ENCODE measurements around the gene RNU6-7. TPM values are rescaled to one million over a fixed set of nuclear protein-coding genes. Genes with fewer than 3 reads are reported as not detected.
A peak's percentile ranks its signal among the peaks of the same experiment; 100 is the strongest.

RNU6-7 gene
- total and polyA plus RNA-seq, 2 of the 13 experiments (the other 11 are each of a cell fraction or from before 2014, with no cell fraction given) = under 0.01 TPM; not detected in 1

DNA sequence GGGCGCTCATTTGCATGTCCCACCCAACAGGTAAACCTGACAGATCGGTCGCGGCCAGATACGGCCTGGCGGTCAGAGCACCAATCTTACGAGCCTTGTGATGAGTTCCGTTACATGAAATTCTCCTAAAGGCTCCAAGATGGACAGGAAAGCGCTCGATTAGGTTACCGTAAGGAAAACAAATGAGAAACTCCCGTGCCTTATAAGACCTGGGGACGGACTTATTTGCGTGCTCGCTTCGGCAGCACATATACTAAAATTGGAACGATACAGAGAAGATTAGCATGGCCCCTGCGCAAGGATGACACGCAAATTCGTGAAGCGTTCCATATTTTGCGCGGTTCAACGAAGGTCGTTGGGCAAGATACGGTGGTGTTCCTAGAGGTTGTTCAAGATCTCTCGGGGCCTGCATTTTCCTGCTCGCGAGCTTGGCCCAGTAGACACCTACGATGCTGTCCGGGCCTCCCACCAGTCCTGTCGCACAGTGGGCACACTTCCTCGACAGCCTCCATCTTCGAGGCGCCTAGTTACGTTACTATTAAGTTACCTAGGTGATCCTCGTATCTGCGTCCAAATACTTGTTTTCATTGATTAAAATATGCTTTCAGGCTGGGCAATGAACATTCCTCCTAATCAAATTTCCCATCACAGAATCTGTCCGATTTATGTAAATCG, at the start of gene RNU6-7 (continued):
- TF ChIP-seq, protein P1, sequence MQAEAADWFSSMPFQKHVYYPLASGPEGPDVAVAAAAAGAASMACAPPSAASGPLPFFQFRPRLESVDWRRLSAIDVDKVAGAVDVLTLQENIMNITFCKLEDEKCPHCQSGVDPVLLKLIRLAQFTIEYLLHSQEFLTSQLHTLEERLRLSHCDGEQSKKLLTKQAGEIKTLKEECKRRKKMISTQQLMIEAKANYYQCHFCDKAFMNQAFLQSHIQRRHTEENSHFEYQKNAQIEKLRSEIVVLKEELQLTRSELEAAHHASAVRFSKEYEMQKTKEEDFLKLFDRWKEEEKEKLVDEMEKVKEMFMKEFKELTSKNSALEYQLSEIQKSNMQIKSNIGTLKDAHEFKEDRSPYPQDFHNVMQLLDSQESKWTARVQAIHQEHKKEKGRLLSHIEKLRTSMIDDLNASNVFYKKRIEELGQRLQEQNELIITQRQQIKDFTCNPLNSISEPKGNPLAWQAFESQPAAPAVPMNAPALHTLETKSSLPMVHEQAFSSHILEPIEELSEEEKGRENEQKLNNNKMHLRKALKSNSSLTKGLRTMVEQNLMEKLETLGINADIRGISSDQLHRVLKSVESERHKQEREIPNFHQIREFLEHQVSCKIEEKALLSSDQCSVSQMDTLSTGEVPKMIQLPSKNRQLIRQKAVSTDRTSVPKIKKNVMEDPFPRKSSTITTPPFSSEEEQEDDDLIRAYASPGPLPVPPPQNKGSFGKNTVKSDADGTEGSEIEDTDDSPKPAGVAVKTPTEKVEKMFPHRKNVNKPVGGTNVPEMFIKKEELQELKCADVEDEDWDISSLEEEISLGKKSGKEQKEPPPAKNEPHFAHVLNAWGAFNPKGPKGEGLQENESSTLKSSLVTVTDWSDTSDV (CRISPR knock-in tag; IDR thresholded peaks at IDR 0.05) = peak; percentile 91; the same call in 1 of the 2 replicates
- TF ChIP-seq HNRNPLL (IDR thresholded peaks at IDR 0.05; ENCODE audit: low read depth, low read length, poor library complexity, severe bottlenecking) (peak; percentile 92), TP53 (CRISPR knock-in tag; conservative IDR thresholded peaks at IDR 0.05) (no peak), ZNF839 (CRISPR knock-in tag; IDR thresholded peaks at IDR 0.05; ENCODE audit: borderline replicate concordance) (peak; percentile 4; the same call in 1 of the 2 replicates), SYNCRIP (IDR thresholded peaks at IDR 0.05; ENCODE audit: insufficient read depth, low read depth, low read length) (no peak), ZNF256 (CRISPR knock-in tag; conservative IDR thresholded peaks at IDR 0.05) (peak; percentile 46; the same call in 1 of the 2 replicates), PRPF4 (IDR thresholded peaks at IDR 0.05; ENCODE audit: low read depth, low read length, poor library complexity, severe bottlenecking) (no peak), RBAK (CRISPR knock-in tag; IDR thresholded peaks at IDR 0.05) (no peak), SCMH1 (CRISPR knock-in tag; IDR thresholded peaks at IDR 0.05; ENCODE audit: borderline replicate concordance) (no peak), CHCHD3 (CRISPR knock-in tag; IDR thresholded peaks at IDR 0.05) (no peak), DR1 (CRISPR knock-in tag; IDR thresholded peaks at IDR 0.05) (no peak), EEA1 (CRISPR knock-in tag; IDR thresholded peaks at IDR 0.05; ENCODE audit: borderline replicate concordance) (no peak; the same call in 1 of the 2 replicates), CREB1 (IDR thresholded peaks at IDR 0.05) (0 out of 2 replicates have a peak, but pooled peaks have one; percentile 1), CREB1 (CRISPR knock-in tag; IDR thresholded peaks at IDR 0.05) (no peak), SMAD1 (CRISPR knock-in tag; IDR thresholded peaks at IDR 0.05; ENCODE audit: borderline replicate concordance, low read depth) (no peak), ZNF792 (CRISPR knock-in tag; IDR thresholded peaks at IDR 0.05) (peak; percentile 43; the same call in 1 of the 2 replicates), ZNF724P (CRISPR knock-in tag; IDR thresholded peaks at IDR 0.05; ENCODE audit: borderline replicate concordance) (peak; percentile 14; the same call in 1 of the 2 replicates), ESRRA (CRISPR knock-in tag; IDR thresholded peaks at IDR 0.05; ENCODE audit: low read depth) (peak; percentile 15), ZNF773 (CRISPR knock-in tag; IDR thresholded peaks at IDR 0.05; ENCODE audit: borderline replicate concordance) (peak; percentile 68; the same call in 1 of the 2 replicates), YEATS2 (CRISPR knock-in tag; IDR thresholded peaks at IDR 0.05; ENCODE audit: borderline replicate concordance) (no peak)
- TF ChIP-seq, protein P2, sequence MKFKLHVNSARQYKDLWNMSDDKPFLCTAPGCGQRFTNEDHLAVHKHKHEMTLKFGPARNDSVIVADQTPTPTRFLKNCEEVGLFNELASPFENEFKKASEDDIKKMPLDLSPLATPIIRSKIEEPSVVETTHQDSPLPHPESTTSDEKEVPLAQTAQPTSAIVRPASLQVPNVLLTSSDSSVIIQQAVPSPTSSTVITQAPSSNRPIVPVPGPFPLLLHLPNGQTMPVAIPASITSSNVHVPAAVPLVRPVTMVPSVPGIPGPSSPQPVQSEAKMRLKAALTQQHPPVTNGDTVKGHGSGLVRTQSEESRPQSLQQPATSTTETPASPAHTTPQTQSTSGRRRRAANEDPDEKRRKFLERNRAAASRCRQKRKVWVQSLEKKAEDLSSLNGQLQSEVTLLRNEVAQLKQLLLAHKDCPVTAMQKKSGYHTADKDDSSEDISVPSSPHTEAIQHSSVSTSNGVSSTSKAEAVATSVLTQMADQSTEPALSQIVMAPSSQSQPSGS (CRISPR knock-in tag; IDR thresholded peaks at IDR 0.05) = no peak; the same call in 1 of the 2 replicates
- TF ChIP-seq, protein P3, sequence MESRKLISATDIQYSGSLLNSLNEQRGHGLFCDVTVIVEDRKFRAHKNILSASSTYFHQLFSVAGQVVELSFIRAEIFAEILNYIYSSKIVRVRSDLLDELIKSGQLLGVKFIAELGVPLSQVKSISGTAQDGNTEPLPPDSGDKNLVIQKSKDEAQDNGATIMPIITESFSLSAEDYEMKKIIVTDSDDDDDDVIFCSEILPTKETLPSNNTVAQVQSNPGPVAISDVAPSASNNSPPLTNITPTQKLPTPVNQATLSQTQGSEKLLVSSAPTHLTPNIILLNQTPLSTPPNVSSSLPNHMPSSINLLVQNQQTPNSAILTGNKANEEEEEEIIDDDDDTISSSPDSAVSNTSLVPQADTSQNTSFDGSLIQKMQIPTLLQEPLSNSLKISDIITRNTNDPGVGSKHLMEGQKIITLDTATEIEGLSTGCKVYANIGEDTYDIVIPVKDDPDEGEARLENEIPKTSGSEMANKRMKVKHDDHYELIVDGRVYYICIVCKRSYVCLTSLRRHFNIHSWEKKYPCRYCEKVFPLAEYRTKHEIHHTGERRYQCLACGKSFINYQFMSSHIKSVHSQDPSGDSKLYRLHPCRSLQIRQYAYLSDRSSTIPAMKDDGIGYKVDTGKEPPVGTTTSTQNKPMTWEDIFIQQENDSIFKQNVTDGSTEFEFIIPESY (CRISPR knock-in tag; IDR thresholded peaks at IDR 0.05) = peak; percentile 29; the same call in 1 of the 2 replicates
- TF ChIP-seq, protein P4, sequence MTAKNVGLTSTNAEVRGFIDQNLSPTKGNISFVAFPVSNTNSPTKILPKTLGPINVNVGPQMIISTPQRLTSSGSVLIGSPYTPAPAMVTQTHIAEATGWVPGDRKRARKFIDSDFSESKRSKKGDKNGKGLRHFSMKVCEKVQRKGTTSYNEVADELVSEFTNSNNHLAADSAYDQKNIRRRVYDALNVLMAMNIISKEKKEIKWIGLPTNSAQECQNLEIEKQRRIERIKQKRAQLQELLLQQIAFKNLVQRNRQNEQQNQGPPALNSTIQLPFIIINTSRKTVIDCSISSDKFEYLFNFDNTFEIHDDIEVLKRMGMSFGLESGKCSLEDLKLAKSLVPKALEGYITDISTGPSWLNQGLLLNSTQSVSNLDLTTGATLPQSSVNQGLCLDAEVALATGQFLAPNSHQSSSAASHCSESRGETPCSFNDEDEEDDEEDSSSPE (CRISPR knock-in tag; IDR thresholded peaks at IDR 0.05) = peak; percentile 29; the same call in 1 of the 2 replicates
